GM21423 (cell line): ENCODE results near the gene MAP4K3.

Experiments
- ATAC-seq: cut with Tn5 transposase; IDR thresholded peaks from one replicate; pipeline ENCODE4 v1.9.1; 2021; ENCODE audit warnings: mild to moderate bottlenecking, moderate library complexity; ENCODE audit not compliant: unreplicated experiment

Gene MAP4K3

DNA sequence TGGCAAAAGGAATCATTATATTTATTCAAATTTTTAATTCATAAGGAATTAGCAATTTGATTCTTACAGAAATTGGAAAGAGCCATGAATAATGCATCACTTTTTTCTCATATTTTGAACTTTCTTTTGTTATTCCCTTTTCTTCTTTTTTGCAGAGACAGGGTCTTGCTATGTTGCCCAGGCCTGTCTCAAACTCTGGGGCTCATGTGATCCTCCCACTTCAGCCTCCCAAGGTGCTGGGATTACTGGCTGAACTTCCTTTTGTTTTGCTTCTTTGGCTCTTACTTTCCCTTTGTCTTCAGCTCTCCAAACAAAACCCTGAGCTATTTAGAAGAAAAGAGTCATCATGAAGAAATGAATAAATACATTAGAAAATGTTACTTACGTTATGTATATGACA lies 224.1 kb downstream of the MAP4K3 start:
- ATAC-seq: no peak

DNA sequence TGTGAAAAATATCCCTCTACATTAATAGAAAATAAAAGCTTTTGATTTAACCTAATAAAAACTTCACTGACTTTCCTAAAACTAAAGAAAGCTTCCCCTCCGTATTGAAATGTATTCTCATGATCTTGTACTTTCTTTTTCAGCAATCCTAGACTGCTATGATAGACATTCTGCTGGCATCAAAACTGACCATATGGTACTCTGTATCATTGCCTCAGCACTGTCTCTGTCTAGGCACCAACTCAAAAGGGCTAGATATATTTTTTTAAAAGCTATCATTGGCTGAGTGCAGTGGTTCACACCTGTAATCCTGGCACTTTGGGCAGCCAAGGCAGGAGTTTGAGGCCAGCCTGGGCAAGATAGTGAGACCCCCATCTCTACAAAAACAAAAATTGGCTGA lies 226.2 kb downstream of the MAP4K3 start:
- no peak for ATAC-seq

DNA sequence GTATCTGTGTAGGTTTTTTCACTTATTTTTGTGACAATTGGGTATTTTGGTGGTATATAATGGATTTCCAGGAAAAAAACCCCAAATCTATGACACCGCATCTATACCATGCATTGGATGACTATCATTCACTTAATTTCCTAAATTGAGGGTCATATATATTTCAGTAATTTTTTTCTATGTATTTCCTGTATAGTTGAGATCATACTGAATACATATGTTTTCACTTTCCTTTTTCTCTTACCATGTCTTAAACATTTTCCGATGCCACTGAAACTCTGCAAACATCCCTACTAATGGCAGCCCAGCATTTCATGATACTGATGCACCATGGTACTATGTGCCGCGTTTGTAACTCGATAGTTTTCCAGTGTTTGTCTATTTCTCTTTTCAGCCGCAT lies 233.7 kb downstream of the MAP4K3 start:
- ATAC-seq: no peak

DNA sequence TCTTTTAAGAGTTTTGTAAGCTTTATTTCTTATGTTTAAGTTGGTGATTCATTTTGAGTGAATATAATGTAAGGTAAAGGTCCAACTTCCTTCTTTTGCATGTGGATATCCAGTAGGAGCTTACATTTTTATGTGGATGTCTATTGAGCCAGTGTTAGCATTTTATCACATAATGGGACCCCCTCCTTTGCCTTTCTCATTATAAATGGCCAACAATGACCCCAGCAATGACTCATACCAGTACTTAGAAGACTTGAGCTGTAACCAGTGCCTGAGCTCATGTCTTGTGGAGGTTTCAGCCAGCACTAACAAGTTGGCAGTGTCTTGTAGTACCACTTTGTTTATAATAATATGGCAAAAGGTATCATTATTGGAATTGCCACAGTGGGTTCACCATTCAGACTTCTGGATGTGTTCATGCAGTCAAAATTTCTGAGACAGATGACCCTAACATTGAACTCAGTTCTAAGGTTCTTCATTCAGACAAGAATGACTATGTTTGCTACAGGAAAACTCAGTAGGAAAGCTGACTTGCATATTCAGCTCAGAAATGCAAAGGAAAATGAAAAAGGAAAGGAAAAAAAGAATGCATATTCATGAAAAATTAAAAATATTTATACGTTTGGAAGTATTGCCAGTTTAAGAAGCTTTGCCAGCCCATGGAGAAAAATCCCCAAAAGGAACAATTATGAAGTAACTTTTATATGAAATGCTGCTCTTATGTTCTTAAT lies 234.3 kb downstream of the MAP4K3 start:
- no peak for ATAC-seq
